HepG2 (cell line): ENCODE data around the gene SMO. TPM values are rescaled to one million over a fixed set of nuclear protein-coding genes. Genes with fewer than 3 reads are reported as not detected.

ENCODE experiments used
- ATAC-seq: fragments of 200-7000 bp; cut with Tn5 transposase; 3 replicates; pipeline ENCODE4 v1.9.1; 2020; ENCODE audit warnings: mild to moderate bottlenecking, moderate library complexity
- BruUV-seq: library from RNA; stranded (reverse); fragments of 400-500 nt; replicated peaks from 2 replicates; lab custom pipeline; 2021; lab: Mats Ljungman, UMichigan
- CTCF ChIA-PET: fragments of 300-600 bp; formaldehyde crosslinking; extraction: SDS; loops from one replicate; lab custom pipeline; 2021; ENCODE audit warnings: low total read pairs, inconsistent platforms, low intra/inter-chr PET ratio; lab: Yijun Ruan, JAX
- POLR2A ChIA-PET: fragments of 350-600 bp; sonication (Branson Sonifier 250); formaldehyde crosslinking; loops from one replicate; lab custom pipeline; 2020; ENCODE audit warnings: antibody characterized with exemption, inconsistent platforms; lab: Yijun Ruan, JAX
- DNase-seq: peaks from one replicate; pipeline ENCODE4 v3.0.0-alpha.2; 2015; ENCODE audit warnings: low spot score
- FAIRE-seq: peaks from 3 replicates; lab custom pipeline; 2011; peaks lifted over from hg19 to GRCh38; lab: Jason Lieb, UNC
- H2AFZ ChIP-seq: one replicate; pipeline ENCODE4 v1.6.1; 2011; ENCODE audit warnings: low read length, inconsistent platforms
- H3K27ac ChIP-seq: fragments of 300-600 bp; 3 replicates; pipeline ENCODE4 v1.8.0; 2011; ENCODE audit warnings: mixed run types, mild to moderate bottlenecking, mixed read lengths, low read length, inconsistent platforms; ENCODE audit not compliant: insufficient read depth; ENCODE audit errors: extremely low read length
- H3K27me3 ChIP-seq, 2 experiments: fragments of 200-600 bp in 1 of 2; 2 replicates in 1 of 2; 3 replicates in 1 of 2; pipeline versions ENCODE4 v1.6.0 to v1.8.0; 2011; ENCODE audit warnings: low read length in 2 of 2, mild to moderate bottlenecking in 2 of 2, moderate library complexity in 2 of 2, inconsistent platforms in 1 of 2; ENCODE audit not compliant: insufficient read depth in 2 of 2, control insufficient read depth in 1 of 2
- H3K36me3 ChIP-seq, 2 experiments: fragments of 200-600 bp in 1 of 2; replicated peaks in 1 of 2; 2 replicates in 1 of 2; 3 replicates in 1 of 2; pipeline versions ENCODE4 v1.5.1 to v1.8.0; 2011; ENCODE audit warnings: low read length in 2 of 2, inconsistent platforms in 1 of 2; ENCODE audit not compliant: insufficient read depth in 2 of 2, control insufficient read depth in 1 of 2
- H3K4me1 ChIP-seq: 2 replicates; pipeline ENCODE4 v1.5.1; 2012; ENCODE audit warnings: low read length, inconsistent platforms; ENCODE audit not compliant: insufficient read depth
- H3K4me2 ChIP-seq: 2 replicates; pipeline ENCODE4 v1.6.0; 2011; ENCODE audit warnings: low read depth, low read length, inconsistent platforms
- H3K4me3 ChIP-seq, 3 experiments: fragments of 200-600 bp in 1 of 3; sonication (generic), shearing (Covaris generic) in 1 of 3; replicated peaks in 1 of 3; 2 replicates each; pipeline ENCODE4 v1.5.1; 2011 to 2016; ENCODE audit warnings: low read length in 3 of 3, inconsistent platforms in 2 of 3, low read depth in 2 of 3, mild to moderate bottlenecking in 2 of 3, control low read depth in 1 of 3, mixed read lengths in 1 of 3; ENCODE audit not compliant: insufficient read depth in 1 of 3
- H3K79me2 ChIP-seq: one replicate; pipeline ENCODE4 v1.6.1; 2011; ENCODE audit warnings: low read length, inconsistent platforms; ENCODE audit not compliant: insufficient read depth
- H3K9ac ChIP-seq: 2 replicates; pipeline ENCODE4 v1.6.0; 2011; ENCODE audit warnings: mild to moderate bottlenecking, low read depth, low read length, inconsistent platforms; ENCODE audit not compliant: insufficient read depth
- H3K9me3 ChIP-seq: 2 replicates; pipeline ENCODE4 v1.5.1; 2012; ENCODE audit warnings: mild to moderate bottlenecking, low read length
- H4K20me1 ChIP-seq: 2 replicates; pipeline ENCODE4 v1.6.0; 2011; ENCODE audit warnings: inconsistent platforms, mild to moderate bottlenecking, low read length, moderate library complexity; ENCODE audit not compliant: insufficient read depth
- CHD4 ChIP-seq: fragments of 200-600 bp; sonication (generic); IDR thresholded peaks from 2 replicates; pipeline ENCODE4 v1.7.0; 2017; ENCODE audit warnings: mild to moderate bottlenecking, low read length, borderline replicate concordance
- GFI1 ChIP-seq: sonication (generic); formaldehyde crosslinking; IDR thresholded peaks from 2 replicates; pipeline ENCODE4 v1.5.0; 2020; ENCODE audit warnings: missing genetic modification reagents, mild to moderate bottlenecking, borderline replicate concordance
- HDAC2 ChIP-seq: sonication (generic); formaldehyde crosslinking; IDR thresholded peaks from 2 replicates; pipeline ENCODE4 v1.4.0; 2020; ENCODE audit warnings: missing genetic modification reagents
- KLF6 ChIP-seq: IDR thresholded peaks from 2 replicates; pipeline ENCODE4 v1.8.0; 2016; ENCODE audit warnings: missing biosample characterization, missing genetic modification reagents
- PPARG ChIP-seq: conservative IDR thresholded peaks from 2 replicates; pipeline ENCODE4 v1.6.1; 2016; ENCODE audit warnings: missing biosample characterization, missing genetic modification reagents
- U2AF2 ChIP-seq: fragments of 200-400 bp; formaldehyde crosslinking; IDR thresholded peaks from 2 replicates; pipeline ENCODE4 v1.6.1; 2017; ENCODE audit warnings: low read depth, mild to moderate bottlenecking, low read length
- ZFP36 ChIP-seq: fragments of 150-350 bp; IDR thresholded peaks from 2 replicates; pipeline ENCODE4 v1.6.1; 2018; ENCODE audit warnings: borderline replicate concordance, low read length, low read depth; ENCODE audit not compliant: partially characterized antibody
- ZMYM3 ChIP-seq: sonication (generic); formaldehyde crosslinking; IDR thresholded peaks from 2 replicates; pipeline ENCODE4 v1.5.1; 2020; ENCODE audit warnings: mild to moderate bottlenecking, missing genetic modification reagents
- ZNF350 ChIP-seq: sonication (generic); formaldehyde crosslinking; IDR thresholded peaks from 2 replicates; pipeline ENCODE4 v1.4.0; 2020; ENCODE audit warnings: mild to moderate bottlenecking, low read depth, missing genetic modification reagents, borderline replicate concordance
- ZNF460 ChIP-seq: sonication (generic); formaldehyde crosslinking; IDR thresholded peaks from 2 replicates; pipeline ENCODE4 v1.5.1; 2020; ENCODE audit warnings: missing genetic modification reagents, mild to moderate bottlenecking, borderline replicate concordance
- ZNF615 ChIP-seq: sonication (generic); formaldehyde crosslinking; IDR thresholded peaks from 2 replicates; pipeline ENCODE4 v1.5.0; 2020; ENCODE audit warnings: mild to moderate bottlenecking, missing genetic modification reagents, borderline replicate concordance
- ZNF629 ChIP-seq: sonication (generic); formaldehyde crosslinking; conservative IDR thresholded peaks from 2 replicates; pipeline ENCODE4 v1.5.0; 2020; ENCODE audit warnings: missing genetic modification reagents
- WGBS: methylation state at CpG from one replicate; pipeline ENCODE4 v1.1.6; 2017; ENCODE audit warnings: low lambda C conversion rate; 5-methylcytosine and 5-hydroxymethylcytosine counted together
- in situ Hi-C: cut with HindIII; loops from 2 replicates; pipeline ENCODE4 v1.10.0; 2017; ENCODE audit warnings: low pct_unique_long_range_greater_than_20kb; ENCODE audit not compliant: extremely low pct_ligation_motif_present
- intact Hi-C: fragments of 100-400 bp; cut with micrococcal nuclease; formaldehyde crosslinking; loops from one replicate; pipeline ENCODE4 v1.10.0; 2022; ENCODE audit not compliant: unreplicated experiment
- polyA plus RNA-seq, 8 experiments: library from polyadenylated mRNA; depleted of rRNA in 3 of 8; stranded (reverse) in 7 of 8; unstranded in 1 of 8; fragments of >200 nt; fragmentation: Illumina TruSeq in 4 of 8; extraction: Trizol in 4 of 8; gene quantifications; 2 replicates each; pipeline versions ENCODE4 v1.2.1 to v1.2.3, GENCODE V29; 2011 to 2016; ENCODE audit warnings: low read depth in 4 of 8, missing spikeins in 1 of 8, mixed read lengths in 1 of 8; ENCODE audit not compliant: insufficient read depth in 1 of 8
- total RNA-seq, 5 experiments: library from RNA; depleted of rRNA; stranded (reverse); fragments of >200 nt; fragmentation: Illumina TruSeq; extraction: Trizol; gene quantifications; 2 replicates each; pipeline ENCODE4 v1.2.3, GENCODE V29; 2016; ENCODE audit warnings: low read depth in 1 of 5
- TF ChIP-seq, protein P1 (sequence below): sonication (generic); formaldehyde crosslinking; IDR thresholded peaks from 2 replicates; pipeline ENCODE4 v1.5.0; 2020; ENCODE audit warnings: mild to moderate bottlenecking, missing genetic modification reagents

SMO gene
- total and polyA plus RNA-seq, 2 of the 13 experiments (the other 11 are each of a cell fraction or from before 2014, with no cell fraction given) = 23.8 to 32.3 TPM

DNA sequence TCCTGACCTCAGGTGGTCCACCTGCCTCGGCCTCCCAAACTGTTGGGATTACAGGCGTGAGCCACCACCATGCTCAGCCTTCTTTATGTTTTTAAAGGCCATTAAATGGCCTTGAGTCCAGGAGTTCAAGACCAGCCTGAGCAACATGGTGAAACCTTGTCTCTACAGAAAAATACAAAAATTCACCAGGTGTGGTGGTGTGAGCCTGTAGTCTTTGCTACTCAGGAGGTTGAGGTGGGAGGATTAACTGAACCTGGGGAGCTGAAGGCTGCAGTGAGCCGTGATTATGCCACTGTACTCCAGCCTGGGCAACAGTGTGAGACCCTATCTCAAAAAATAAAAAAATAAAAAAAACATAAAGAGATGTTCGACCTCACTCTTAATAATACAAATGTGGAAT lies 11.0 kb downstream of the SMO start:
- CTCF ChIA-PET = no interaction called here
- 98% methylated on average over 4 of the region's 4 CpGs for WGBS
- H4K20me1 ChIP-seq = no peaks in the 10 kb centered on the region
- TF ChIP-seq ZNF460 (peak; percentile 56; the same call in 1 of the 2 replicates), KLF6 (no peak), PPARG (no peak), CHD4 (no peak)
- TF ChIP-seq, all 625 proteins: peak for 1
- ATAC-seq (no peak), FAIRE-seq (no peak), DNase-seq (no peak)
- H3K4me2 ChIP-seq = no peak overlapping the region
- intact Hi-C loops = no loop called here
- no peak overlapping the region for H2AFZ ChIP-seq
- H3K27ac ChIP-seq = no peak overlapping the region
- BruUV-seq = no TSS peak
- H3K4me3 ChIP-seq = no peak overlapping the region
- in situ Hi-C loops = no loop called here
- no peak overlapping the region for H3K9ac ChIP-seq
- H3K9me3 ChIP-seq = no peaks in the 10 kb centered on the region
- H3K36me3 ChIP-seq = peaks cover 0 to 5% of the 10 kb centered on the region in 2 experiments; a peak in 2 of 5 replicates
- peaks cover 17% of the 10 kb centered on the region for H3K79me2 ChIP-seq
- H3K27me3 ChIP-seq = no peaks in the 10 kb centered on the region
- peaks cover 40% of the 10 kb centered on the region for H3K4me1 ChIP-seq
- POLR2A ChIA-PET = interaction anchor here (0.9 kb wide), 1 partner anchor 10 kb away, joined by 3 read pairs; no protein-coding TSS in a partner anchor

DNA sequence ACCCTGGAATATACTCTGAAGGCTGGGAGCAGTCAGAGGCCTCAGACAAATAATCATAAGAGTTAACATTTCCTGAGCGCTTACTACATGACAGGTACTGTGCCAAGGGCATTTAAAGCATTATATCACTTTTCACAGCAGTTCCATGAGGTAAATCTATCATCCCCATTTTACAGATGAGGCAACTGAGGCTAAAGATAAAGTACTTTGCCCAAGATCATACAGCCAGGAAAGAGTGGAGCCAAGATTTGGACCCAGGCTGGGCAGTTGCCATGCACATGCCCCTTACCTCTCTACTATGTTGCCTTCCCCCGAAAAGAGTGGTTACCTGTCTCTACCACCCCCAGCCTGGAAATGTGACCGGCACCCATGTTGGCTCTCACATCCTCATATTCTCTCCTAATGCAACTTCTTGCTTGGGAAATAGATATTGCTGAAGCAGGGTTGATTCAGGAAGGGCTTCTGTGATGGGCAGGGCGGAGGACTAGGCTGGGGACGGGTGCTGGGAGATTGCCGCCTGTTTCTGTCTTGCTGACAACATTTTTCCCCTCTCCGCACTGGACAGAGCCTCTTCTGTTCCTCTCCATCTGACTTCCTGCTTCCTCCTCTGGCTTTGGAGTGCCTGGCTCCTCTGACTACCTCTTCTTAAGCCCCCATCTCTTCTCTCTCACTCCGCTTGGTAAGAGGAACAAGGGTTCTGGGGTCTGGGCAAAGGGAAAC lies 13.8 kb downstream of the SMO start:
- CTCF ChIA-PET = no interaction called here
- no peaks in the 10 kb centered on the region for H3K27me3 ChIP-seq
- H4K20me1 ChIP-seq = no peaks in the 10 kb centered on the region
- in situ Hi-C loops = no loop called here
- WGBS = 89% methylated on average over 8 of the region's 8 CpGs
- peak overlapping the region; percentile 66 for H3K27ac ChIP-seq
- no peaks in the 10 kb centered on the region for H3K9me3 ChIP-seq
- no peak overlapping the region for H3K4me3 ChIP-seq
- no peak for ATAC-seq
- H3K4me1 ChIP-seq = peaks cover 40% of the 10 kb centered on the region
- no TSS peak for BruUV-seq
- intact Hi-C loops = no loop called here
- FAIRE-seq = no peak
- peaks cover 14 to 18% of the 10 kb centered on the region in 2 experiments; a peak in 4 of 5 replicates for H3K36me3 ChIP-seq
- POLR2A ChIA-PET = no interaction called here
- peaks cover 6% of the 10 kb centered on the region for H3K79me2 ChIP-seq
- H2AFZ ChIP-seq = no peak overlapping the region
- no peak overlapping the region for H3K4me2 ChIP-seq
- TF ChIP-seq ZFP36 (no peak), ZMYM3 (CRISPR knock-in tag) (peak; percentile 76), ZNF615 (CRISPR knock-in tag) (0 out of 2 replicates have a peak, but pooled peaks have one; percentile 61), ZNF629 (CRISPR knock-in tag) (peak; percentile 95), CHD4 (peak; percentile 87; the same call in 1 of the 2 replicates), U2AF2 (no peak), GFI1 (CRISPR knock-in tag) (0 out of 2 replicates have a peak, but pooled peaks have one; percentile 35), HDAC2 (CRISPR knock-in tag) (peak; percentile 25; the same call in 1 of the 2 replicates), ZNF350 (CRISPR knock-in tag) (0 out of 2 replicates have a peak, but pooled peaks have one; percentile 2)
- TF ChIP-seq, protein P1, sequence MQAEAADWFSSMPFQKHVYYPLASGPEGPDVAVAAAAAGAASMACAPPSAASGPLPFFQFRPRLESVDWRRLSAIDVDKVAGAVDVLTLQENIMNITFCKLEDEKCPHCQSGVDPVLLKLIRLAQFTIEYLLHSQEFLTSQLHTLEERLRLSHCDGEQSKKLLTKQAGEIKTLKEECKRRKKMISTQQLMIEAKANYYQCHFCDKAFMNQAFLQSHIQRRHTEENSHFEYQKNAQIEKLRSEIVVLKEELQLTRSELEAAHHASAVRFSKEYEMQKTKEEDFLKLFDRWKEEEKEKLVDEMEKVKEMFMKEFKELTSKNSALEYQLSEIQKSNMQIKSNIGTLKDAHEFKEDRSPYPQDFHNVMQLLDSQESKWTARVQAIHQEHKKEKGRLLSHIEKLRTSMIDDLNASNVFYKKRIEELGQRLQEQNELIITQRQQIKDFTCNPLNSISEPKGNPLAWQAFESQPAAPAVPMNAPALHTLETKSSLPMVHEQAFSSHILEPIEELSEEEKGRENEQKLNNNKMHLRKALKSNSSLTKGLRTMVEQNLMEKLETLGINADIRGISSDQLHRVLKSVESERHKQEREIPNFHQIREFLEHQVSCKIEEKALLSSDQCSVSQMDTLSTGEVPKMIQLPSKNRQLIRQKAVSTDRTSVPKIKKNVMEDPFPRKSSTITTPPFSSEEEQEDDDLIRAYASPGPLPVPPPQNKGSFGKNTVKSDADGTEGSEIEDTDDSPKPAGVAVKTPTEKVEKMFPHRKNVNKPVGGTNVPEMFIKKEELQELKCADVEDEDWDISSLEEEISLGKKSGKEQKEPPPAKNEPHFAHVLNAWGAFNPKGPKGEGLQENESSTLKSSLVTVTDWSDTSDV (CRISPR knock-in tag) = no peak
- no peak overlapping the region for H3K9ac ChIP-seq
- DNase-seq = no peak
